H1 (cell line): ENCODE measurements around the gene TNS1. TPM values are rescaled to one million over a fixed set of nuclear protein-coding genes. Genes with fewer than 3 reads are reported as not detected.

ENCODE experiments used
- CTCF ChIA-PET: fragments of 300-600 bp; sonication (Branson Sonifier 250); formaldehyde crosslinking; loops from one replicate; lab custom pipeline; 2021; ENCODE audit not compliant: partially characterized antibody; lab: Charles Lee
- POLR2A ChIA-PET: fragments of 300-600 bp; sonication (Branson Sonifier 250); formaldehyde crosslinking; loops from one replicate; lab custom pipeline; 2021; ENCODE audit warnings: inconsistent platforms; ENCODE audit not compliant: partially characterized antibody; lab: Charles Lee
- DNase-seq, 2 experiments: peaks; one replicate each; pipeline versions ENCODE4 v3.0.0 to v3.0.0-alpha.2; 2010 to 2022; ENCODE audit warnings: low spot score in 2 of 2, low read depth in 1 of 2, mixed read lengths in 1 of 2
- FAIRE-seq: peaks from 2 replicates; lab custom pipeline; 2011; peaks lifted over from hg19 to GRCh38; lab: Jason Lieb, UNC
- H2AFZ ChIP-seq: 2 replicates; pipeline ENCODE4 v1.8.1; 2012; ENCODE audit warnings: low read length, inconsistent platforms
- H2AK5ac ChIP-seq: 2 replicates; pipeline ENCODE4 v1.6.1; 2013; ENCODE audit warnings: low read depth, low read length
- H2BK120ac ChIP-seq: replicated peaks from 2 replicates; pipeline ENCODE3; 2013; ENCODE audit warnings: low read depth, low read length, inconsistent platforms
- H2BK12ac ChIP-seq: 2 replicates; pipeline ENCODE4 v1.6.1; 2013; ENCODE audit warnings: low read depth, low read length
- H2BK15ac ChIP-seq: 2 replicates; pipeline ENCODE4 v1.6.1; 2013; ENCODE audit warnings: low read length
- H2BK20ac ChIP-seq: 2 replicates; pipeline ENCODE4 v1.6.1; 2013; ENCODE audit warnings: low read length
- H2BK5ac ChIP-seq: 2 replicates; pipeline ENCODE4 v1.6.1; 2013; ENCODE audit warnings: low read depth, low read length
- H3K14ac ChIP-seq: 2 replicates; pipeline ENCODE4 v1.6.1; 2013; ENCODE audit warnings: inconsistent platforms; ENCODE audit not compliant: insufficient read length
- H3K18ac ChIP-seq: 2 replicates; pipeline ENCODE4 v1.6.1; 2013; ENCODE audit warnings: low read length; ENCODE audit errors: extremely low read depth
- H3K23ac ChIP-seq: 2 replicates; pipeline ENCODE4 v1.6.1; 2013; ENCODE audit warnings: inconsistent platforms; ENCODE audit not compliant: insufficient read length
- H3K23me2 ChIP-seq: 2 replicates; pipeline ENCODE4 v1.6.1; 2013; ENCODE audit warnings: low read depth, low read length
- H3K27ac ChIP-seq: 2 replicates; pipeline ENCODE4 v1.6.1; 2011; ENCODE audit warnings: low read depth, low read length, inconsistent platforms
- H3K27me3 ChIP-seq, 4 experiments: replicated peaks in 1 of 4; 1 replicate in 1 of 4; 2 replicates in 3 of 4; pipeline versions ENCODE4 v1.6.1 to v1.8.1; 2011 to 2013; ENCODE audit warnings: low read length in 3 of 4, mild to moderate bottlenecking in 3 of 4, inconsistent platforms in 2 of 4, mixed read lengths in 2 of 4, moderate library complexity in 1 of 4; ENCODE audit not compliant: control insufficient read depth in 3 of 4, insufficient read depth in 3 of 4; ENCODE audit errors: extremely low read depth in 1 of 4
- H3K36me3 ChIP-seq, 4 experiments: 2 replicates each; pipeline versions ENCODE4 v1.6.1 to v1.8.1; 2011 to 2013; ENCODE audit warnings: mild to moderate bottlenecking in 4 of 4, low read length in 3 of 4, moderate library complexity in 2 of 4, control low read depth in 1 of 4, inconsistent platforms in 1 of 4; ENCODE audit not compliant: insufficient read depth in 4 of 4, control insufficient read depth in 2 of 4
- H3K4ac ChIP-seq: replicated peaks from 2 replicates; pipeline ENCODE3; 2013; ENCODE audit warnings: low read length, low read depth, mixed read lengths, inconsistent platforms; ENCODE audit not compliant: insufficient read length
- H3K4me1 ChIP-seq, 4 experiments: replicated peaks in 1 of 4; 1 replicate in 1 of 4; 2 replicates in 3 of 4; pipeline versions ENCODE4 v1.6.1 to v1.8.1; 2011 to 2013; ENCODE audit warnings: low read length in 3 of 4, inconsistent platforms in 2 of 4, mixed read lengths in 1 of 4; ENCODE audit not compliant: insufficient read depth in 4 of 4, control insufficient read depth in 3 of 4
- H3K4me2 ChIP-seq, 2 experiments: 2 replicates each; pipeline versions ENCODE4 v1.6.1 to v1.8.1; 2011 to 2013; ENCODE audit warnings: low read depth in 2 of 2, low read length in 2 of 2, control low read depth in 1 of 2, inconsistent platforms in 1 of 2, mild to moderate bottlenecking in 1 of 2; ENCODE audit not compliant: insufficient read depth in 1 of 2
- H3K4me3 ChIP-seq, 4 experiments: fragments of 200-600, 300-600 bp in 1 of 4; sonication (generic), shearing (Covaris generic), sonication (Bioruptor Twin) in 1 of 4; 2 replicates each; pipeline versions ENCODE4 v1.5.1 to v1.8.1; 2011 to 2016; ENCODE audit warnings: low read length in 4 of 4, low read depth in 3 of 4, control low read depth in 2 of 4, inconsistent platforms in 2 of 4, mild to moderate bottlenecking in 2 of 4, mixed read lengths in 1 of 4, moderate library complexity in 1 of 4; ENCODE audit not compliant: insufficient read depth in 2 of 4; ENCODE audit errors: extremely low read depth in 1 of 4
- H3K56ac ChIP-seq: replicated peaks from 2 replicates; pipeline ENCODE3; 2013; ENCODE audit warnings: low read depth, mild to moderate bottlenecking, mixed read lengths, low read length, inconsistent platforms; ENCODE audit not compliant: insufficient read length
- H3K79me1 ChIP-seq: 2 replicates; pipeline ENCODE4 v1.6.1; 2013; ENCODE audit warnings: low read depth, low read length, control low read depth
- H3K79me2 ChIP-seq, 2 experiments: 2 replicates each; pipeline versions ENCODE4 v1.6.1 to v1.8.1; 2012 to 2013; ENCODE audit warnings: low read length in 2 of 2, mild to moderate bottlenecking in 2 of 2, inconsistent platforms in 1 of 2; ENCODE audit not compliant: insufficient read depth in 2 of 2, control insufficient read depth in 1 of 2
- H3K9ac ChIP-seq, 4 experiments: replicated peaks in 1 of 4; 1 replicate in 1 of 4; 2 replicates in 3 of 4; pipeline versions ENCODE4 v1.6.1 to v1.8.1; 2011 to 2013; ENCODE audit warnings: low read depth in 3 of 4, low read length in 3 of 4, control low read depth in 2 of 4, mild to moderate bottlenecking in 2 of 4, moderate library complexity in 2 of 4, inconsistent platforms in 1 of 4; ENCODE audit errors: extremely low read depth in 1 of 4
- H3K9me3 ChIP-seq, 2 experiments: 2 replicates each; pipeline versions ENCODE4 v1.6.1 to v1.8.1; 2012 to 2013; ENCODE audit warnings: mild to moderate bottlenecking in 2 of 2, moderate library complexity in 2 of 2, control low read depth in 1 of 2, inconsistent platforms in 1 of 2, low read depth in 1 of 2, low read length in 1 of 2, mixed read lengths in 1 of 2; ENCODE audit not compliant: insufficient read depth in 2 of 2
- H4K20me1 ChIP-seq, 2 experiments: replicated peaks in 1 of 2; 2 replicates each; pipeline versions ENCODE3 to v1.8.1; 2011 to 2013; ENCODE audit warnings: inconsistent platforms in 2 of 2, low read length in 2 of 2, mild to moderate bottlenecking in 1 of 2; ENCODE audit not compliant: insufficient read depth in 2 of 2, control insufficient read depth in 1 of 2
- H4K5ac ChIP-seq: 2 replicates; pipeline ENCODE4 v1.6.1; 2013; ENCODE audit warnings: low read length, low read depth, mixed read lengths, inconsistent platforms; ENCODE audit not compliant: insufficient read length
- H4K8ac ChIP-seq: 2 replicates; pipeline ENCODE4 v1.8.0; 2013; ENCODE audit warnings: mild to moderate bottlenecking, moderate library complexity, low read length, inconsistent platforms; ENCODE audit not compliant: insufficient read depth; ENCODE audit errors: extremely low read depth
- H4K91ac ChIP-seq: replicated peaks from 2 replicates; pipeline ENCODE3; 2013; ENCODE audit warnings: low read length, mixed read lengths, inconsistent platforms; ENCODE audit not compliant: insufficient read length
- GABPA ChIP-seq: IDR thresholded peaks from 2 replicates; pipeline ENCODE4 v1.6.1; 2011; ENCODE audit warnings: mild to moderate bottlenecking, low read length, moderate library complexity, borderline replicate concordance; ENCODE audit not compliant: insufficient read depth
- NANOG ChIP-seq: IDR thresholded peaks from 2 replicates; pipeline ENCODE4 v1.6.1; 2011; ENCODE audit warnings: low read length, low read depth, mild to moderate bottlenecking, inconsistent platforms; ENCODE audit not compliant: insufficient read depth, poor library complexity, severe bottlenecking
- NRF1 ChIP-seq: IDR thresholded peaks from 2 replicates; pipeline ENCODE4 v1.6.1; 2011; ENCODE audit warnings: mild to moderate bottlenecking, low read depth, low read length, improper control_type of control experiment
- POLR2AphosphoS5 ChIP-seq: IDR thresholded peaks from 2 replicates; pipeline ENCODE4 v1.6.1; 2011; ENCODE audit warnings: low read depth, low read length
- RNF2 ChIP-seq: fragments of 200-900, 300-1000 bp; sonication (generic); IDR thresholded peaks from 2 replicates; pipeline ENCODE4 v1.7.1; 2016; ENCODE audit warnings: borderline replicate concordance, low read depth, mild to moderate bottlenecking, antibody characterized with exemption, low read length; ENCODE audit not compliant: poor library complexity, severe bottlenecking; ENCODE audit errors: missing control alignments
- SAP30 ChIP-seq: fragments of 300-600 bp; sonication (generic); IDR thresholded peaks from 2 replicates; pipeline ENCODE4 v1.7.1; 2012; ENCODE audit warnings: low read length, moderate library complexity, mild to moderate bottlenecking, inconsistent platforms; ENCODE audit not compliant: insufficient read depth, insufficient replicate concordance
- SIN3A ChIP-seq, 2 experiments: IDR thresholded peaks in 1 of 2; conservative IDR thresholded peaks in 1 of 2; 2 replicates each; pipeline ENCODE4 v1.6.1; 2011 to 2012; ENCODE audit warnings: low read length in 2 of 2, improper control_type of control experiment in 1 of 2, low read depth in 1 of 2, mild to moderate bottlenecking in 1 of 2
- SP1 ChIP-seq: IDR thresholded peaks from 2 replicates; pipeline ENCODE4 v1.6.1; 2011; ENCODE audit warnings: low read depth, low read length
- SP4 ChIP-seq: IDR thresholded peaks from 2 replicates; pipeline ENCODE4 v1.6.1; 2012; ENCODE audit warnings: low read length, inconsistent platforms
- TEAD4 ChIP-seq: IDR thresholded peaks from 2 replicates; pipeline ENCODE4 v1.6.1; 2012; ENCODE audit warnings: low read depth, low read length, inconsistent platforms, mixed read lengths
- polyA plus RNA-seq, 7 experiments: library from polyadenylated mRNA; depleted of rRNA in 3 of 7; stranded (reverse) in 5 of 7; unstranded in 2 of 7; fragments of >200 nt in 5 of 7; fragments of 200-250 nt in 2 of 7; gene quantifications; 1 replicate in 5 of 7; 2 replicates in 1 of 7; 4 replicates in 1 of 7; pipeline versions ENCODE4 v1.2.1 to v1.2.3, GENCODE V29; 2011 to 2013; ENCODE audit warnings: missing spikeins in 2 of 7, mixed read lengths in 2 of 7
- total RNA-seq: library from RNA; stranded (reverse); fragmentation: NEBNext Ultra II Directional; extraction: Animal tissue kit (Norgen Biotek cat#: 25700); gene quantifications from 2 replicates; pipeline ENCODE4 v1.2.1, GENCODE V29; 2021

TNS1 gene
- total and polyA plus RNA-seq, 2 of the 8 experiments (the other 6 are each of a cell fraction or from before 2014, with no cell fraction given) = 1.5 to 5.1 TPM

DNA sequence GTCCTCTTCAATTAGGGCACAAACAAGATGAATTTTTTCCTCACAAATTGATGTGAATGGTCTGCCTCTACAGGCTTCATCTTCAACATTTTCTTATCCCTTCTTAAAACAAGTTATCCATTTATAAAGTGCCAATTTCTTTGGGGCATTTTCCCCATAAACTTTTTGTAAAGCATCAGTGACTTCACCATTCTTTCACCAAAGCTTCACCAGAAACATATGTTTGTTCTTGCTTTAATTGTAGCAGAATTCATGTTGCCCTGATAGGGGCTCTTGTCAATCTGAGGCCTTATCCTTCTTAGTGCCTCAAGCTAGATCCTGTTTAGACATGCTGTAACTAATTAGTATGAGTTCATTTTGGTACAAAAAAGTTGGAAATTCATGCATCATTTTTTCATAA, 226.2 kb downstream of the TNS1 start:
- no peak overlapping the region for H3K23ac ChIP-seq

More for the DNA sequence above, 226.2 kb downstream of the TNS1 start:
- H3K4me1 ChIP-seq = no peaks in the 10 kb centered on the region
- no peak overlapping the region for H4K5ac ChIP-seq
- H3K79me1 ChIP-seq = no peaks in the 10 kb centered on the region
- no peak overlapping the region for H3K27ac ChIP-seq
- H3K23me2 ChIP-seq = no peaks in the 10 kb centered on the region
- H2BK12ac ChIP-seq = no peak overlapping the region
- no peaks in the 10 kb centered on the region for H4K20me1 ChIP-seq
- no peak overlapping the region for H2BK120ac ChIP-seq
- no peak overlapping the region for H3K4me2 ChIP-seq
- no peak overlapping the region for H2BK20ac ChIP-seq
- POLR2A ChIA-PET = no interaction called here
- H3K9me3 ChIP-seq = no peaks in the 10 kb centered on the region
- CTCF ChIA-PET = interaction anchor here (1.2 to 6.7 kb wide), 7 partner anchors 9 to 232 kb away, joined by 3 to 48 read pairs (median 4); no protein-coding TSS in a partner anchor
- H2AFZ ChIP-seq = no peak overlapping the region
- no peak overlapping the region for H4K91ac ChIP-seq
- no peak overlapping the region for H2BK15ac ChIP-seq
- H3K36me3 ChIP-seq = no peaks in the 10 kb centered on the region
- H3K56ac ChIP-seq = no peak overlapping the region
- H2AK5ac ChIP-seq = no peak overlapping the region
- H3K4me3 ChIP-seq = no peak overlapping the region
- H2BK5ac ChIP-seq = no peak overlapping the region
- H3K14ac ChIP-seq = no peak overlapping the region
- no peak overlapping the region for H3K18ac ChIP-seq
- no peak for FAIRE-seq
- no peaks in the 10 kb centered on the region for H3K79me2 ChIP-seq
- H3K9ac ChIP-seq = no peak overlapping the region
- no peak for DNase-seq
- no peaks in the 10 kb centered on the region; a peak in 1 of 7 replicates for H3K27me3 ChIP-seq
- TF ChIP-seq NANOG (no peak), GABPA (no peak), TEAD4 (no peak), SP4 (no peak), POLR2AphosphoS5 (no peak), RNF2 (no peak), NRF1 (no peak), SP1 (no peak), SAP30 (no peak), SIN3A (conservative IDR thresholded peaks at IDR 0.05 in 1 of 2, IDR thresholded peaks at IDR 0.05 in 1 of 2; ENCODE audit: low read depth in 1 of 2, low read length in 2 of 2) (no peak)
- H3K4ac ChIP-seq = no peak overlapping the region
- H4K8ac ChIP-seq = no peak overlapping the region
